ENCODE data around the gene ELP4.
A peak's percentile ranks its signal among the peaks of the same experiment; 100 is the strongest.

The ELP4 gene

DNA sequence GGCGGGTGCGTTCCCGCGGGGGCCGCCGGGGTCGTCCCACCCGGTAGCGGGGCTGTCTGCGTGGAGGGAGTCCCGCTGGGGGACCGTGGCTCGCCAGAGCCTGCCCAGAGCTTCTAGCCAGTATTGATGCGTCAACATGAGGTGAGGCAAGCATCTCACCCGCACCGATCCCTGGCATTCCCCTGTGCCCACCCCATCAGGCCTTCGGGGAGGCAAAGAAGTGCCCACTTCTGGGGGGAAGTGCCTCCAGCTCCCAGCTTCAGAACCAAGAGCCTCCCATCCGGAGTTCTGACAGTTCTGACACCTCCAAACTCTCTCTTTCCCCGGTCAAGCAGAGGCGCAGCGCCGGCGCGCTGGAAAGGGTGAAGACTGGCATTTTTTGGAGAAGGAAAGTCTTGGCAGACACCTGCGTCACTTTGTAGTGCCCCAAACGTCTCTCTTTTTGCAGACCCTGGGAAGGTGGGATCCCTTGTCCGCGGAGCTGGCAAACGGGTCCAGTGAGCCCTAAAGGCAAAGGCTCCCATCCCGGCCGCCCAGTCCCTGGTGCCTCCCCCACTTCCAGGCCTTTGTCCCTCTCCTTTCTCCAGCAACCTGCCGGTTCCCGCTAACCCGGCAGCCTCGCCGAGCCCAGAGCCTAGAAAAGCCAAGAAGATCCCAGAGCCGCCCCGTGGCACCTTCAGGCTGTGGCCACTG lies 304.8 kb downstream of the ELP4 start:
- no peak for DNase-seq

DNA sequence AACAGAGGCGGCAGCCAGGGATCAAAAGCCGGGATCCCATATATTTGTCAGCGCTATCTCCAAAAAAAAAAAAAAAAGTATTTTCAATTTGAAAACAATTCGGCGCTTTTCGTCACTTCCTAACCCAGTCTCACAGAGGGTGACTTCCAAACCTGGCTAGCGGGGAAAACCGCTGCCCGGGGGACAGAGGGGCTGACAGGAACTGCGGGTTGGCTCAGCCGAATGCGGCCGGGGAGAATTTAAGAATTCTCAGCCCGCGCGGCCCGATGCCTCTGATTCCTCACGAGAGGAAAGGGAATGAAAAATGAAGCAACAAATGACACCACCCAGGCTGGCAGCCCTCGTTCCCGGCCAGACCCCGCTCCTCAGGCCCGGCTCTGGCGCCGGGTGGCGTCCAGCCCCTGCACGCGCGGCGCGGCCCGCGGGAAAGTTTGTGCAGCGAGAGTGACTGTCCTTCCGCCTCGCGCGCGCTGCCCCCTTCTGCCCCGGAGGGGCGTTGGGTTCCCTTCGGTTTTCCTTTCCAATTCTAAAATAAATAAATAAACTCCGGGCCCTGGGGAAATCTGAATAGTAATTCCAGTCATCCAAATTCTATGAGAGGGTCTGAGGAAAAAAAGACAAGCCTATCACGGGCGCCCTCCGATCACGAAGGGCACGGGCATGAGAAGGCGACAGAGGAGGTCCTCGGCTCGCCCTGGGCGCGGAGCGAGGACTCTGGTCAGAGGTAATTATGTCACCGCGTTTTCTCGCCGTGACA lies 306.3 kb downstream of the ELP4 start:
- no peak for DNase-seq

DNA sequence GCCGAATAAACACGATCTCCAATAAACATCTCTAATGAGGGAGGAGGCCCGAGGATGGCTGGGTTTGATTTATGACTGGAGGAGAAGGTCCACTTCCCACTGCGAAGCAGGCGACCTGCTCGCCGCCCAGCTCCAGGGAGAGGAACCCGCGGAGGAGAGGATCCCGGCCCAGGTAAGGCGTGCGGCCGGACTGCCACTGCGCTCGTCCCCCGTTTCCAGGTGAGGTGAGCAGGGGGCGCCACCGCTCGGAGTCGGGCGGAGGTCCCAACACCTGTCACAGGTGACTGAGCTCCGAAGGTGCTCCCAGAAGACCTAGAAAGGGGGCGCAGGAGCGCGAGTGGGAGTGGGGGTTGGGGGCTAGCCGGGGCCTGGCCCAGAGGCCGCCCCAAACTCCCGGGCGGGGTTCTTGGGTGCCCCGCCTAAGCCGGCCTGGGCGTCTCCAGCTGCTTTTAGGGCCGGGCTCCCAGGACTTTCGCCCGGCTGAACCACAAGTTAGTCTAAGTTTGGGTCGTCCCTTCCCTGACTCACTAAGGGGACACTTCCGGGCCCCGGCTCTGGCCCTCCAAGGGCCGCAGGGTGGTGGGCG lies 307.0 kb downstream of the ELP4 start:
- no peak for DNase-seq

DNA sequence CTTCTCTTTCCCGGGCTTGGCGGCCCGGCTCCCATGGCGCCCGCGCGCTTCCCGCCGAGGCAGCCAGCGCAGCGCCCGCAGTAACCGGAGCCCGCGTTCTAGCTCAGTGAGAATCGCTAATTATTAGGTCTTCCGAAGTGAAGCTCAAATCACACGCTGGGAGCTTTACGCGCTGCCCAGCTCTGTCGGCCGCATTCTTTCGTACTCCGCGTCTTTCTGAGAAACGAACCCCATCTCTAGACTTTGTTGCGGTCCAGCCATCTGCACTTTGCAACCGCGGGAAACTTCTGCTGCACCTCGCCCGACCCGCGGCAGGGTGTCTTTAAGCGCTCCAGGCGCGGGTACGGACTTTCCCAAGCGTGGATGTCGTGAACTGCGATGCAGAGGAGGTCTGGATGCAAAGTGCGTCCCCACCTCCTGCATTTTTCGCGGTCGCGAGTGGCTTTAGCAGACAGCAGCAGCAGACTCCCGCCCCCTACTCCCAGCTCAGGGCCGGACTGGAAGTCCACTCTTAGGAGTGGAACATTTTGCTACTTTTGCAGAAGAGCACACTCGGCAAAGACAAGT lies 307.6 kb downstream of the ELP4 start:
- DNase-seq: no peak

DNA sequence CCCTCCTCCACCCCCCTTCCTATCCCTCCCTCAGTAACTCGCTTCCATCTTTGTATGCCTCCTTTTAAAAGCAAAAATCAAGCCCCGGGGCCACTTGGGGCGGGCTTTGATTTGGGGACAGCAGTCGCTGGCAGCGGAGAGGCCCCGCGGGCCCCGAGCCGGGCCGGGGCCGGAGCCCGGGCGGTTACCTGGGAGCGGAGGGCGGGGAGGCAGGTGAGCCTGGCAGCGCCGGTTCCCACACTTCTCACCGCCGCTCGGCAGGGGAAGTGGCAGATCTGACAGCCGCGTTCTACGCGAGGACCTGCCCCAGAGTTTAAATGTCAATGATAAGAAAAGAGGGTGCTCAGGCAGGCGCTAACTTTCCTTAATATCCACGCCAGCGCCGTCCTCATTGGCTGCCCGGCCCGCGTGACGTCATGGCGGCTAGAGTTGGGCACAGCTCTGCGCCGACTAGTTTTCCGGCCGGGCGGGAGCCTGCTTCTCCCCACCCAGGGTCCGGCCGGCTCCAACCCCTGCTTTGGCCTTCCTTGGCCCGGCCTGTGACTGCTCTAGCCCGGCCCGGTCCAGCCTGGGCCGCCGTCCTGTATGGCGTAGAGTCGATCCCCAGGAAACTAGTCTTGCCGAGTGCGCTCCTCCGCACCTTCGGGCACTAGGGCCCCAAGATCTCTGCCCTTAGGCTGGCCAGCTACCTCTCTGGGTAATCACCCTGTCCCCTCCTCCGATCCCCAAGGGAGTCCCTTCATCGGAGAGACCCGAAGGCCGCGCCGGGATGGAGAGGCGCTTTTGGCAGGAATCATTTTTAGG lies 308.3 kb downstream of the ELP4 start:
- peak; percentile 67 for DNase-seq

DNA sequence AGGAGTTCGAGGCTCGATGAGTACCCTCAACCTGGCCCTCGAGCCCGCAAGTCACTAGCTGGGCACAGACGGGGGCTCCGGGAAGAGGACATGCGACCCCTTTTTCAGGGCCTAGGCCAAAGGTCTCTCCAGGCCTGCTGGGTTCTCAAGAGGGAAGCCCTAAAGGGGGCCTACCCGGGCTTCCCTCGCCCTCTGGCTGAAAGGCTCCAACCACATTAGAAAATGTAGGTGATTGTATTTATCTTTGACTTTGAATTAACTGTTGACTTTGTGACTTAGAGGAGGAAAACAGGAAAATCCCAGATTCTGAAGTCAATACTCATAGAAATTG lies 308.8 kb downstream of the ELP4 start:
- DNase-seq: no peak

DNA sequence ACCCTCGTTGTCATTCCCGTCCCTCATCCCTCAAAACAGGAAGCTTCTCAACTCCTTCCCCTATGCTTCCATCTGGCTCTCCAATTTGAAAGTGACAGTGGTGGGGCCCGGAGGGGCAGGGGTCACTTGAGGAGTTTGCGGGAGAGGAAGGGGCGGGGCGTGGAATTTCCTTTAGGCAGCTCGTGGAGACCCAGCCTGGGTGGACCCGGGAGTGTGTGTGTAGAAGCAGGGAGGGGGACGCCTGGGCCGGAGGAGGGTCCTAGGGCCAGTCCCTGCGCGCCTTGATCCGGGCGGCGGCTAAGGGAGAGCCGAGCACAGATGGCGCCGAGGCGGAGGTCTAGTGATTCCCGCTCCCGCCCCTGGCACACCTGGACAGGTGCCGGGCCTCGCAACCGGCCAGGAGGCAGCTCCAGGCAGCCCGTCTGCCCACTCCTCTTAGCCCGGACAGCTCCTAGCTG lies 309.3 kb downstream of the ELP4 start:
- no peak for DNase-seq

DNA sequence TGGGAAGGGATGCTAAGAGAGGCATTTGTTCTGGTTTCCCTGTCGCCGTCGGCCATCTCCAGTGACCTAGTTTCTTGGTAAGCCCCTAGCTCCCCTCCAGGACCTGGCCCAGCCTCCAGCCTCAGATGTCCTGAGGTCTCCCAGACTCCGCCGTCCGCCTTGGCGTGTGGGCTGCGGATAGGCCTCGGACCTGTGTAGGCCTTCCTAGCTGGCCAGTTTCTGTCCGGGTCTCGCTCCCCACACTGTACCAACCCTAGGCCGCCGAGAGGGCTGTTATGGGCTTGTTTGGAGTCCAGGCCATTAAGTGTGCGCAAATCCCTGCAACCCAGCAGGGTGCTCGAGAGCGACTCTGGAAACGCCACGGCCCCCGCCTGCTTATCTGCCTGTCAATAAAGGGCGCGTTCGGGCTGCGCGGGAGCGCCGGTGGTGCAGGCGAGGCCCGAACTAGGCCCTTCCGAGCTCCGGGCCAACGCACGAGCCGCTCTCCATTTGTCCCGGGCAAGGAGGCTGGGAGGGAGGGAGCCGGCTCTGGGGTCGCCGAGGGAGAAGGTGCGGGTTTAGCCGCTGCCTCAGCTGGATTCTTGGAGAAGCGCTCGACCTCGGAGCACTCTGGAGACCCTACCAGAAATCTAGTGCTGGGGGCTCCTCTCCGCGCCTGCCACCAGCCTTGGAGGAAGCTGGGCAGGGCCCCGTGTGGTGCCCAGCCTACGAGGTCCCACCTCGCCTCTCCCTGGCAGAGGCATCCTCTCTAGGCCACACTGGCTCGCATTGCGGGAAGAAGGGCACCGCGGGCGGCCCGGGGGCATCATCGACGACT lies 310.3 kb downstream of the ELP4 start:
- no peak for DNase-seq

DNA sequence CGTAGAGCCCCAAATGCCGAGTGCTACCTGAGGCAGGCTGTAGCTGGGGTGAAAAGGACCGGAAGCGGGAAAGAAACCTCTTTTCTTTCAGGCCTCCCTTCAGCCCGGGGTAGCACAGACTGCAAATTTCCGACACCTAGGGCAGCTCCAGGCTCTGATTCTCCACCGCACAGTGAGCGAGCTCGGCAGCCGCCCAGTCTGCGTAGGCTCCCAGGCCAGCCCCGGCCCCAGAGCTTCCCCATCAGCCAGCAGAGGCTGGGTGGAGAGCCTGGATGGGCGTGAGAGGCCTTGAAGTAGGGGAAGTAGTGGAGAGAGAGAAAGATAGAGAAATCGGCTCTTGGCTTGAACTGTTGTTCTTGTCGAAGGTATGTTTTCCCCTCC lies 310.9 kb downstream of the ELP4 start:
- DNase-seq: no peak

DNA sequence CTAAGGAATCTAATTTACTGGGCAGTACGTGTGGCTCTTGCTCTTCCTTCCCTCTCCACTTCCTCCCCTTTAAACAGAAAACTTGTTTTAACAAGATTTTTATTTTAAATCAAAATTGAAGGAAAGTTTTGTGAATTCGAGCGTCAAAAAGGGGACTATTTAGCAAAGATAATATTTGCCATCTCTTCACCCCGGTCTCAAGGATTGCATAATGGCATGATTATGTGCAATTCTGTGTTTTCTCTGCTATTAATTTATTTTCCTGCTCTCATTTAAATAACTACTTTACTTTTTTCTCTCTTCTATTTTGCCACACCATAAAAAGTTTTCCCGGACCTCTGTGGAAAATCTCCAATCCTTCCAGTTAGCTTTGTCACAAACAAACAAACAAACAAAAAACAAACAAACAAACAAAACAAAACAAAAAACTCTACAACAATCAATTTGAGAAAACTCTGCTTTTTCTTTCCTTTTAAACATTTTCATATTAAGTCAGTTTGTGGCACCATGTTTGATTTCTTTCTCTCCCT lies 311.7 kb downstream of the ELP4 start:
- no peak for DNase-seq

DNA sequence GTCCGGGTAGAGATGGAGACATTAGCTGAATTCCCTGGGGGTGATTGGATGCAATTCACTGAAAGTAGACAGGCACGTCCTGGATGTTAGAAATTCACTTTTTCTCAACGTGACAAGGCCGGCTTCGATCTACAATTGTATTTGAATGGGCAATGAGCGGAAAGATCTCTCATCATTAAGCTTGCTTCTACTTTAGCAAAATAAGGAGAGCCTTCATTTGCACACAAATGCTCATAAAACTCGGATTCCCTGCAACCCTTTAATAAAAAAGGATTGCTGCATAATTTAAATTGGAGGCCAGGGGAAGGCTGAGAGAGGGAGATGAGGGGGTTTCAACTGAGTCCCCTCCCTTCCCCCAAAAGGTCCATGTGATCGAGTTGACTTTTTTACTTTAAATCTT lies 312.2 kb downstream of the ELP4 start:
- DNase-seq: no peak

DNA sequence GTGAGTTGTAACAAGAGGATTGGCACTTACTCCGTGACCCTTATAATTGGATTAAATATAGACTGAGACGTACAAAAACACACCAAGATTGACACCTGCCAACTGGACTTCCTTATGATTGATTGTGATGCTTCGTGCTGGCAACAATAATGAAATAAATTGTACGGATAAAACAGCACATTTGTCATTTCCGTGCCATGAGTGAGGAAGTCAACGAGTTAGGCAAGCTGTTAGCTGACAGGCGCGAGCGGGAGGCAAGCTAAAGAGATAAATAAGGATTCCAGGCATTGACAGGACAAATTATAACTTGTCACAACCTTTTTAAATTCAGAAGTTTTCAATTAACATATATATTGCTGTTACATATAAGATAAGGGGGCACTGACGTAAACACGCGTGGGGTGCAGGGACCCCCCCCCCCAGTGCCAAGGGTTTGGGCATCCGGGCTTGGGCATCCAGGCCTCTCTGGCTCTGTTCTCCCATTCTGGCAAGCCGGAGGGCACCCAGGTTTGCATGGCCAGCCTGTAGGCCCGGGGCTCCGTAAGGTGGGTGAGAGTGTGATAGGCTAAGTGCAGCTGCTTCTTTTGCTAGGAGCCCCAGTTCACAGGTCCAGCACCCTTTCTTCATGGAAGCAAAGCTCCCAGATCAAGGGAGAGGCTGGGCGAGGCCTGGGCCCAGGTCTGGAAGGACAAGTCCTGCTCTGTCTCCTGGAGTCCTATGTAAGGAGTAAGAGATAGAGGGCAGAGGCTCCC lies 312.8 kb downstream of the ELP4 start:
- no peak for DNase-seq

DNA sequence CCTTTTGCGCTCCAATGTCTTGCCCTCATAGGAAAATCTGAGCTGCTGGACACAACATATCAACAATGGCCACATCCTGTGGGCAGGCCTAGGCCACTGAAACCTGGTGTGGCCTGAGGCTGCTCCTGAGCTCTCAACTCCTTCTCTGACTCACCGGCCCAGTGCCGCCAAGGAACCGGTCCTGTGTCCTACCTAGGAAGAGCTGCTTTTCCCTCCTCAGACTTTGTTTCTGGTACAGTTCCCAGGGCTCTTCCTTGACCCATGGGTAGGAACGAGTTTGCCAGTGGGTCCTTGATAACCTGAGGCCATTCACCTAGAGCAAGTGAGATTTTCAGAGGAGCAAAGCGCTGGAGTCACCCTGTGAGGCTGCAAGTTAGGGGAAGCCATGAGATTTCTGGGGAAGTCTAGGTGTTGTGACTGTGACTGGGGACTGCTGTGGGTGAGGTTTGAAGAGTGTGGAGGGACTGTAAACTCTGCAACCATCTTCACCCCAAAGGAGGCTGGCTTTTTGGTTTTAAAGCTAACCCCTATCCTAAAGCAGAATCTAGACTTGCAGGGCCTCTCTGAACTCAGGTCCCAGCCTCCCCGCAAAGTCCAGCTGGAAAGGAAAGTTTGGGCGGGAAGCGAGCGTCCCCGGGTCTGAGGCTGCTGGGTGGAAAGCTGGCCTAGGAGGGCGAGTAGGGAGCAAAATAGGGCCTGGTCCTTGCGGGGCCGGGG lies 313.5 kb downstream of the ELP4 start:
- DNase-seq: no peak

DNA sequence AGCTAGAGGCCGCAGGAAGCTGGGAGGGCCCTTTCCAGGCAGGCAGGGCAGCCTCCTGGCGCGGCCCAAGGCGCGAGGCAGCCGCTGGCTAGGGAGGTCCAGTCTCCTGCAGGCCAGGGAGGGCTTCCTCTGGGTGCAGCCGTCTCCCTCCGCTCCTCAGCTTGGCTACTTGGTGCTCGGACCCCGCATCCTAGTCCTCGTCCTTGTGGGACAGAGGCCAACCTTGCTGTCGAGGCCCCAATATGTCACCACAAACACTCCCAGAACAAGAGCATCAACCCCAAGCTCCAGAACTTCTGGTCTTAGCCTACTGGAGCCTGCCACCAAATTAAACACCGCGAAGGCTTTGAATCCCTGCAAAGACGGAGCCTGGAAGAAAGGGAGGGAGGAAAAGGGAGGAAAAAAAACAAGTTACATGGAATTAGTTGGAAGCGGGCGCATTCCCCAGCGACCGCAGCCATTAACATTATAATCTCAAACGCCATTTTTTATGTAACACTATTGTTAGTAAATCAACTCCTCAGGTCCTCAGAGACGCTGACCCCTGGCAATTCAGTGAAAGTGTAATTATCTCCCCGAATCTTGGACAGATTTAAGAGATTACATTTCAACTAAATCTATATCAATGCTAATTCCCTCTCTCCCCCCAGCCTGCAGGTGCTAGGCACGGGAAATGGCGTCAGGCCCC lies 314.2 kb downstream of the ELP4 start:
- no peak for DNase-seq

DNA sequence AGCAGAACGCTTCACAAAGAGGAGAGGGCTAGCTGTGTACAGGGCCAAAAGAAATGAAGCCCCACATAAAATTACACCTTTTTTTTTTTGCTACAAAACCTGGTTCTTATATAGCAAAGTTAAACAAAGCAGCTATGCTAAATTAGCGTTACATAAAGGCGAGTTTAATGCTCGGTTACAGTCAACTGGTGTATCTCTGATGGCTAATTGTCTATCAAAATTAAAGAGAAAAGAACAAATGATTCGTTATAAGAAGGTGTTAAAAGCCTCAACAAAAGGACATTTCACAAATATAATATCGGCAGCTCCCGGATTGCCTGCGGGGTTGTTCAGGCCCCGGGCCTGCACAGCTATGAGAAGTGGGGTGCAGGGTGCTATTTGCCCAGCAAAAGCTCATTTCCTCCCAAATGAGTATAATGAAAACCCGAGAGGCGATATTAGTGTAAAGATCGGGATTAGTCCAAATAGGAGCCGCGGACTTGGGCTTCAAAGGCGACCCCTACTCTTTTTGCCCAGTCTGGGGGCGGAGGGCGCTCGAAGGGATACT lies 314.8 kb downstream of the ELP4 start:
- no peak for DNase-seq

DNA sequence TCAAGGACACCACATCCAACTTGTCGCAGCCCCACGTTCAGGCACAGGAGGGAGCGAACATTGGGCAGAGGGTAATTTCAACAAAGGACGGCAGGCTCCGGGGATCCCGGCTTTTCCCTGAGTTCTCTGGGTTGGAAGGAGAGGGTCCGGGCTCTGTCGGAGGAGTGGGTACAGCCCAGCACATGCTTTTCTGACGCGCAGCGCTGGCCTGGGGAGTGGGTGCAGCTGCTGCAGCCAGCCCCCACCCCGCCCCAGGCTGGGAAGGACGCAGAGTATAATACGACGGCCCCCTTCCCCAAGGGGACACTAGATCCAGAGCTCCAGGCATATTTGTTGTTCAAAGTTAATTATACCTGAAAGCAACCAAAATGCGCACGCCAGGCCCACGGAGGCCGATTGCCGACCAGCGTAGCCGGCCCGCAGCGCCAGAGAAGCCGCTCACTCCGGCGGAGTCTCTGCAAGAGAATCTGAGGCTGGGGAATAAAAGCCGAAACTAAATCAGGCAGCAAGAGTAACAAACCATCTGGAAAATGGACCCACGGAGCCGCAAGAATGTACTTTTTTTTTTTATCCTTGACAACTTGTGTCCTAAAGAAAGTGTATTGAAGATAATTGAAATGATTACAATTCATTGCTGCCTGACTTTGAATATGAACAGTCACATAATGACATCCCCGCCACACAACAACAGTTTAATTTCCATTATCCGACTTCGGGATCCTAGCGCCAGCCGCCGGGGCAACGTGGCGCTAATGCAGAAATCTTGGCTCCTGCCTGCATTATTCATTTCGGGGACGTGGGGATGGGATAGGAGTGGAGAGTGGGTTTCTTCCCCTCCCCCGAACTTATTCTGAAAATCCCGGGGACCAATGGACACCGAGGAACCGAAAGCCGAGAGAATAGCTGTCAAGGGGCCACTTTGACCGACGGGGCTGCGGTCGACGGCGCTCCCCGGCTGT lies 315.6 kb downstream of the ELP4 start:
- no peak for DNase-seq

DNA sequence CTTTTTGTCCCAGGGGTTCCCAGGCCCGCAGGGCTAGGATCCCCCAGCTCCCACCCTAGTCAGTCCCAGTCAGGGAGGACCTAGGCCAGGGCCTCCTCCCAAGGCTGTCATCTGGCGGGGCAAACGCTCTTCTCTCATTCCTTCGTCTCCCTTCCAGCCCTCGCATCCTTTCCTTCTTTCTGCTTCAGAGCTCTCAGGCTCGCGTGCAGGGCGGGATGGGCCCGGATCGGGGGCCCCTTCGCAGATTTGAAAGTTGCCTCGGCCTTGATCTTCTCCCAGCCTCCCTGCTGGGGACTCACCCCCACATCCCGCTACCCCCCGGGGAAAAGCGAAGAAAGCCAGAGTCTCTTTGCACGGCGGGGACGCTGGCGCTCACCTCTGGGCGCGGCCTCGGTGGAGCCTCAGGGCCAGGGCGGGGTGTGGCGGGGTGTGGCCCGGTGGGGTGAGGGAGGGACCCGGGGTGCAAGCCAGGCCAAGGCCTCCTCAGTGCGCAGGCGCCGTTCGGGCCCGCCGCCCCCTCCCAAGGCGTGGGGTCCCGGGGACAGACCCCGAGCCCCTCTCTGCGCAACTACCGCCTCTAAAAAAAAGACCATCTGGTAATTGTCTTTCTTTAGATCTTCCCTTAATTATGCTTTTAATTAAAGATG lies 316.4 kb downstream of the ELP4 start:
- no peak for DNase-seq
